Hematopoietic multipotent progenitor cell treated with erythropoietin and hydrocortisone succinate and interleukin-3 and kit ligand, for 8 days (in vitro differentiated cells): ENCODE measurements around the gene RAMP3.
"Not testable (repeated sequence)": the region's sequence is repeated elsewhere in the genome, so short reads cannot be mapped to it uniquely, and the experiment has no call there.

ENCODE experiments used
- DNase-seq: peaks from one replicate; pipeline ENCODE4 v3.0.0-alpha.2; 2015

Gene RAMP3, protein sequence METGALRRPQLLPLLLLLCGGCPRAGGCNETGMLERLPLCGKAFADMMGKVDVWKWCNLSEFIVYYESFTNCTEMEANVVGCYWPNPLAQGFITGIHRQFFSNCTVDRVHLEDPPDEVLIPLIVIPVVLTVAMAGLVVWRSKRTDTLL

DNA sequence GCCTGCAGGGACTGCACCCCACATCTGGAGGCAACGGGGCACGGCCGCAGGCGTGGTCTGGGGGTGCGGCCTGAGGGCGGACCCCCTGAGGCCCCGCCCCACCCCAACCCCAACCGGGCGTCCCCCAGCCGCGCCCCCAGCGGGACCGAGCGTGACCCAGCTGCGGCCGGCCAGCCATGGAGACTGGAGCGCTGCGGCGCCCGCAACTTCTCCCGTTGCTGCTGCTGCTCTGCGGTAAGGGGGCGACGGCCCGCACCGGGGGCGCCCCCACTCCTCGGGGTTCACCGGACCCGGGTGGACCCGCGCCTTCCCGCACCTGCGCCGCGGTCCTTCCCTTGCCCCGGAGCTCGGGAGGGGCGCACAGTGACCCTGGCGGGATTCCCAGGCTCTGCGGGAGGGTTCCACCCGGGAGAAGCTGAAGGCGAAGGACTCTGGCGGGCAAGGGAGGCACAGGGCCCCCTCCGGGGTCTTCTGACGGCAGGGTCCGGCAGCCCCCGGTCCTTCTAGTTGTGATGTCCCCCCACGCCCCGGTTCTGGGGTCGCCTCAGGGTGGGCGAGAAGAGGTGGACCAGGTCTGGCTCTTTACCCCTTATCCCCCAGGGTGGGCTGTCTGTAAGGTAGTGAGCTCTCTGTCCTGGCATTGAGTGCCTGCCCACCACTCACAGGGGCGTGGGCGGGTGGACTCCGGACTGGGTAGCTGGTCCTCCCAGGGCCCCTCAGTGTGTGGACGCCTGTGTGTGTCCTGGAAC, at the start of gene RAMP3:
Gene RAMP3 (plus strand): TSS at position 139 of the 749 bp plus-strand sequence. CDS start 38 bp downstream, at position 177.
- no peak for DNase-seq

DNA sequence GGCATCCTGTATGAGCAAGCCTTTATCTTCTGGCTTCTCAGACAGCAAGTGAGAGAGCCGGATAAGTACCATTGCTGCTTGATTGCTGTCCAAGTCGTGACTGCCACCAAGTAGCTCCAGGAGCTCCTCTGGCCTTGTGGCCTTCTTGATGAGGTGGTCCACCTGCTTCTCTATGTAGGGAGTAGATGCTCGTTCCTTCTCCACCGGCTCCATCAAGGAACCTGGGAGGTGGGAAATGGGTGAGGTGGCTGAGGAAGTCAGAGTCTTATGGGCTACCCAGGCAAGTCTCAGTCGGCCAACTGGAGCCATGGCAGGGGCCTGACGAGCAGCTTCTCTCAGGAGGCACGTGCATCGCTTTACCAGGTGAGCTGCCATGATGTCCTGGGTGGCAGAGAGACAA, 48.7 kb upstream of the RAMP3 start:
- DNase-seq, result no peak

DNA sequence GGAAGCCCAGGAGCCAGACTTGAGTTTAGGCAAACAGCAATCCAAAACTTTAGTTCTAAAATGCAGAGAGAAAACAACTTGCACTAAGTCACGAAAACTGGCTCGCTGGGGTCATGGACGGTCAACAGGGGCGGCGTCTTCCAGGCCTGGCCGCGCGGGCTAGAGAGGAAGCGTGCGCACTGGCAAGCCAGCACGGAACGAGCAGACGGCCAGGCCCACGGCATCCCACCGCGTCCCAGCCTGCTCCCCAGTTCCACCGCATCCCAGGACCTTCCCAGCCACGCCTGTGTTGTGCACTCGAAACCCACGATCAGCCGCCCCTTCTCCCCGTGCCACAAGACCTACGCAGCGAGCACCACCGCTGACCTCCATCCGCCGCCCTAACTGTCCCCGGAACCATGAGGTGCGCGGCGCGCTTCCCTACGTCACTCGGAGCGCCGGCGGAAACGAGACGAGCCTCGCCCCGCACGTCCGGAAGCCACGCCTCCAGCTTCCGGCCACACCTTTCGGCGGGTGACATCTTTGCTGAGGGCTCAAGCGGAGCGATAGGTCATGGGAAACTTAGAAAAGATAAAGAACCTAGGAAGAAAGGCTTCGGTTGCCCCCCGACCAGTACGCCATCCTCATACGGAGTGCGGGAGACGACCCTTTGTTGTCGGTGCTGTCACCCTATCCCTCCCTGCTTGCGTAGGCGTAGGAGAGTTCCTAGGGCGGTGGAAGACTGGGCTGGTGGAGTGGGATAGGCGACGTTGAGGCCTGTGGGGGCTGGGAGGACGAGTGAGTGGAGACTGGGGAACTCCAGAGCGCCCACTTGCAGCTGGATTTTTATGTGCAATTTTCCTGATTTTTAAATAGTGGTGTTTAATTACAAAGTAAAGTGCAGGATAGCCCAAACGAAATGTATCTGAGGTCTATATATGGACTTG, 46.0 kb upstream of the RAMP3 start, which contains the start of gene TBRG4:
Gene TBRG4 (minus strand): TSS at position 400 of the 926 bp plus-strand sequence. CDS start 2,460 bp downstream, outside the sequence.
- DNase-seq, result peak; percentile 97

DNA sequence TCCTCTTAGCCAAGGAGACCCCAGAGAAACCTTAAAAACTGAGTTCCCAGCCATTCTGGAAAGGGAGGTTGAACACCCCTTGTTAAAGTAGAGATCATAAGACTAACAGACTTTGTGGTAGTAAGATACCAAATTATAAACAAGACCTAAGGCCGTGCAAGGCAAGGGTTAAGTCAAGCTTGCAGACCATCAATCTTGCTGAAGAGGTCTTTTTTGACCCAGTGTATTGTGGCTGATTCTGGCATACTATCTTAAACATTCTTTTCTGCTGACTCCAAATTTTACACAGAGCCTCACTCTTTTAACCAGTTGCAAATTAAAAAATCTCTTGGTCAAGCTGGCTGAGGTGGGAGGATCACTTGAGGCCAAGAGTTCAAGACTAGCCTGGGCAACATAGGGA, 44.9 kb upstream of the RAMP3 start:
- DNase-seq, result no peak

DNA sequence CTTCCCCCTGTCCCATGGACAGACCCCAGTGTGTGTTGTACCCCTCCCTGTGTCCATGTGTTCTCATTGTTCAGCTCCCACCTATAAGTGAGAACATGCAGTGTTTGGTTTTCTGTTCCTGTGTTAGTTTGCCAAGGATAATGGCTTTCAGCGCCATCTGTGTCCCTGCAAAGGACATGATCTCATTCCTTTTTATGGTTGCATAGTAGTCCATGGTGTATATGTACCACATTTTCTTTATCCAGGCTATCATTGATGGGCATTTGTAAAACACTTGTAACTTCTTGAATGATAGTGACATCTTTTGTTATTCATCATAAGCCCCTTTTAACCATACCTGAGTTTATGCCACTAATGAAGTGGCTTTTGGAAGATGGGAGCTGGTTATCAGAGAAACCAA, 43.3 kb upstream of the RAMP3 start:
- DNase-seq, result not testable (repeated sequence)

DNA sequence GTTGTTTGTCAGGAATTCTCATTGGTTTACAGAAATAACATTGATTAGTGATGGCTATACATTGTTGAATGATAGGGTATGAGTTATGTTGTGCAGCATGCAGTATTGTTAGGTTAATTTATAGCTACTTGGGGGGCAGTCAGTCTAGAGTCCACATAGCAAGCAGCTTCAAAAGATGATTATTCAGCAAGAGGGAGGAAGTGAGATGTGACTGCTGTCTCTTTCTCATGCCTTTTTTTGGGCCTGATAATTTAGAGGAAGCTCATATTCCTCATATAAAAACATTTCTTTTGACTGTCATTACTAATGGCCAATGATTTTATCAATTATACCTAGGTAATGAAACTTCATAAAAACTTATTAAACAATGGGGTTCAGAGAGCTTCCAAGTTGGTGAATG, 42.7 kb upstream of the RAMP3 start:
- DNase-seq, result no peak

DNA sequence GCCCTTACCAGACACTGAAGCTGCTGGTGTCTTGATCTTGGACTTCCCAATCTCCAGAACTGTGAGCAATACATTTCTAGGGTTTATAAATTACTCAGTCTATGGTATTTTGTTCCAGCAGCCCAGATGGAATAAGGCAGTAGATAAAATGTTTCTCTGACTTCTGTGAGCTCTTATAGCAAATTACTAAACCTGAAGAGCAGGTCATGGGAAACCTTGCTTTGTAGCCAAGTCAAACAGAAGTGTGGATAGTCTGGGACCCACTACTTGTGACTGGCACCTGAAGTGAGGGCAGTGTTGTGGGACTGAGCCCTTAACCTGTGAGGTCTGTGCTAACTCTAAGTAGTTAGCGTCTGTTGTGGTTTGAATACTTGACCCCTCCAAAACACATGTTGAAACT, 41.5 kb upstream of the RAMP3 start:
- no peak for DNase-seq

DNA sequence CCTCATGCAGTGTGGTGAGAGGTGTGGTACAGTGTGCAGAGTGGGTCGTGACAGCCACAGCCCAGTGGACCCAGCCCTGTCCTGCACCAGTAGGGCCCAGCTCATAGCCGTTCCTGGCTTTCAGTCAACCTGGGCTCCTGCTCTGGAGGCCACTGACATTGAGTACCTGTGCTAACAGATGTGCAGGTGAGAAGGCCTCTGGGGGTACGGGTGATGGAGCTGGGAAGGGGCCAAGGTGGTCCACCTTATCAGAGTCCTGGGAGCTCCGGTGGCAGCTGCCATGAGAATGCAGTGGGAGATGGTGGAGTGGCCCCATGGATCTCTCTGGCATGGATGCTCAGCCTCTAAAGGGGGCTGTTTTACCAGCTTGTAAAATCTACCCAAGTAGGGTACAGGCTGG, 40.0 kb upstream of the RAMP3 start:
- DNase-seq, result no peak

DNA sequence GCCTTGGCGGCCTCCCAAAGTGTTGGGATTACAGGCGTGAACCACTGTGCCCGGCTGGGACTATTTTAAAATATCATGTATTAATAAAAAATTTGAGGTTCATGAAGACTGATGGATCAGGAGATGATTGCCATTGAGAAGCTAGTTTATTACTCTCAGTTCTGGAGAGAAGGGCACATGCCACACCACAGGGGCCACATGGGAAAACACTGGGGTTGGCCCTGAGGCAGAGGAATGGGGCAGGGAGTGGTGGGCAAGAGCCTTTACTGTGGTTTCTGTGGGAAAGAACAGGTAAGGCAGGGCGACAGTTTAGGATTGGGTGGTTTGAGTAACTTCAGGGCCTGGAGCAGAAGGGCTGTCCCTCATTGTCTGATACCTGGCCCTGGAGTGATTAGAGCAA, 39.3 kb upstream of the RAMP3 start:
- no peak for DNase-seq

DNA sequence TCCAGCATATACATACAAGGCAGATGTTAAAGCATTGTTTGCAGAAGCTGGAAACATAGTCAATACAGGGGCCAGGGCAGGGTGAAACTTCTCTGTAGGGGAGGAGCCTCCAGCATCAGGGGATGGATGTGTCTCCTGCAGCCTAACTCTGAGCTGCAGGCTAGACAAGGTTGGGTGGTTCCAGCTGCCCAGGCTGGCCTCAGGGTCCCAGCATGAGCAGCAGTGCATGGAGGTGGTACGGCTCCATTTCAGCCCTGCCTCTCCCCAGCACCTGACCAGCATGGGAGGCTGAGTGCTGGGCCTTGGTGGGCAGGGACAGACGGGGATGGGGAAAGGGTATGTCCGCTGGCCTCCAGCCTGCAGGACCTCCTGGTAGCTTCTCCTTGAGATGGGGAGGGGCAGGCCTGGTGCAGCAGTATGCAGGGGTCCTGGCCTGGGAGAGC, 38.7 kb upstream of the RAMP3 start:
- no peak for DNase-seq

DNA sequence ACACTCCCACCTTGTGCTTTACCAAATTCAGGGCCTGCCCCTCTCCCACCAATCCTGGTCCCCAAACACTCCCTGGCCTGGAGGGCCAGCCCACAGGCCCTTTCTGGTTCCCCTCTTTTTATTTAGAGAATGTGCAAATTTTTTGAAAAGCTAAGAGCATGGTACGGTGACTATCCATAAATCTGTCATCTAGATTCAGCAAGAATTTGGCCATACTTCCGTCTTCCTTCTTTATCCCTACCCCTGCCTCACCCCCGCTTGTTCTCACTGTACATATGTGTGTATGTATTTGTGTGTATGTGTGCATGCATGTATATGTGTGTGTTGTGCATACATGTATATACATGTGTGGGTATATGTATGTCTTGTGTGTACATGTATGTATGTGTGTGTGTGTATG, 38.0 kb upstream of the RAMP3 start:
- no peak for DNase-seq

DNA sequence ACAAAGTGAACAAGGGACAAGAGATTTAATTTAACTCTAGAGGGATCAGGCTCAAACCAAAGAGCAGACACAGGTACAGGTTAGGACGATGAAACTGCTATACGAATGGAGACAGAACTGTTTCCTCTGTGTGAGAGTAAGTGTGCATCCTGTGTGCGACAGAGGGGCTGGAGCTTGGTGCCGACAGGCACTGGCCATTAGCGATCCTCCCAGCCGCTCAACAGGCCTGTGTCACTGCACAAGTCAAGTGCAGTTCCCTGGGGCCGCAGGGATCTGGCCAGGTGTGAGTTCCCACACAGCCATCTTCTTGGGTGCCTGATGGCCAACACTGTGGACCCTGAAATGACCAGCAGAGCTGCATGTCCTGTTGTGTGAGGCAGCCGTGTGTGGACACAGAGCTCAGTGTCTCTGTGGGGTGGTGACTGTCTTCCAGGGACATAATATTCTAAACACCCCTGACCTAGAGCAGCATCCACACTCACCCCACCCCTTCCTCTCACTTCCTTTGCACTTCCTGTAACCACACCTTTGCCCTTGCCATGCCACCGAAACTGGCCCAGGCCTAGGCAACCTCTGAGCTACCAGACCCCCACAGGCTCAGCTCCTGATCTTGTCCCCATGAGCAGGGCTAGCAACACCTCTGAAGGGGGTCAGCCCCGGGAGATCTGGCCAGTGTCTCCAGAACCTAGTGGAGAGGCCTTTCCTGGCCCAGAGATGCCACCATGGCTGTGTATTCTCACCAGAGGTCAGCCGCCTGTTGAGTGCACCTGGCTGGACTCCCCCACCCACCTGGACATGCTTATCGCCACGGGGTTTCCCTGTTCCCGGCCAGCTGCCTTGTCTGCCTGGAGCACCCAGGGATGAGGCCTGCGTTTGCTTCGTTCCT, 34.4 kb upstream of the RAMP3 start:
- no peak for DNase-seq

DNA sequence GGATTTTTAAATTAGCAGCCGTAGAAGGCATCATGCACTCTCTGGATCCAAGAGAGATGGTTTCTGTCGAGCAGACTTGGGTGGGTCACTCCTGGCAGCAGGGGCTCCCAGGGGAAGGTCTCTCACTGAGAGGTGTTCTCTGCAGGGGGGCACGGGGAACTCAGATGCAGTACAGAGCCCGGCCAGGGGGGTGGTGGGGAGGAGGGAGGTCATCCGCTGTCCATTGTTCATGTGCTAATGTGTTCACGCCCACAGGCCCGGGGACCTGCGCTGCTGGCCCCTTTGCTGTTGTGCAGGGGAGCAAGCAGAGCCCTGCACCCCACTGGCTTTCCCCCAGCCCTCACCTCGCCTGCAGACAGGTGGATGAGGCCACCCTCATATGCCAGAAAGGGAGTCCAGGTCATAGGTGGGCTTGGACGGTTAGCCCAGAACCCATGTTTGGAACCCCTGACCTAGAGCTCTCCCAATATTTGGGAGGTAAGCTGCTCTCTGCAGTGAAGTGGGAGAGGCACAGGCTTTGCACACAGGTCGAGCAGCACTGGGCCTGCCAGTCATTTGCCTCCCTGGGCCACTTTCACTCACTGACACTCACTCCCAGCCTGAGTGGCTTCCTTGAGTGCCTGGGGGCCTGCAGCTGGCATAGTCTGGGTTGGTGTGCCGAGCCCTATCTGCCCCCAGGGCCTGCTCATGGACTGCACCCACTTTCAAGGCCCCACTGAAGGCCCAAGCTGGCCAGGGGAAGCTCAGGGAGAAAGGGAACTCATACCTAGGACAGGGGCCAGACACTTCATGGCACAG, 33.5 kb upstream of the RAMP3 start:
- no peak for DNase-seq

DNA sequence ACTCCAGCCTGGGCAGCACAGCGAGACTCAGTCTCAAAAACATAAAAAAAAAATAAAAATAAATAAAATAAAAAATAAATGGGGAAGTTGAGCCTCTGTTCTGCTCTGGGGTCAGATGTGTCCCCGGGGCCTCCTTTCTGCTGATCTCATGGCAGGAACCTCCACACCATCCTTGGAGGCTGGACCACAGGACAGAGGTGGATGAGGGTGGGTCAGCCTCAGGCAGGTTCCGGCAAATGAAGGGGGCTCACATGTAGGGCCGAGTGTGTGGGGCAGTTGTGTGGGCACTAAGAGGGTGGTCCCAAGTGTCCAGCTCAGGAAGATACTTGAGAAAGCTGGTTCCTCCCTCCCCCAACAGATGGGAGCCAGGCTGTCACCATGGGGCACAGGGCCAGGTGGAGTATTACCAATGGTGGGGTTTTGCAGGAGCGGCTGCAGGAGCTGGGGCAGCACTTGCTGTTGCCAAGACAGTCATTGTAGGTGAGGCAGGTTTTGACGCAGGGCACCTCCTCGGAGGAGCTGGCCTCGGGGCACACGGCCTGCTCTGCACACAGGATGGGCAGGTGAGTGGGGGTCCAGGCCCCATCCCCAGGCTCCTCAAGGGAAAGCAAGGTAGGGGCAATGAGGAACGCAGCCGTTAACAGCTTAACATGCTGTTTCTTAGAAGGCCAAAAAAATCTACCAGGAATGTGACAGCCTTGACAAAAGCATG, 32.2 kb upstream of the RAMP3 start:
- no peak for DNase-seq

DNA sequence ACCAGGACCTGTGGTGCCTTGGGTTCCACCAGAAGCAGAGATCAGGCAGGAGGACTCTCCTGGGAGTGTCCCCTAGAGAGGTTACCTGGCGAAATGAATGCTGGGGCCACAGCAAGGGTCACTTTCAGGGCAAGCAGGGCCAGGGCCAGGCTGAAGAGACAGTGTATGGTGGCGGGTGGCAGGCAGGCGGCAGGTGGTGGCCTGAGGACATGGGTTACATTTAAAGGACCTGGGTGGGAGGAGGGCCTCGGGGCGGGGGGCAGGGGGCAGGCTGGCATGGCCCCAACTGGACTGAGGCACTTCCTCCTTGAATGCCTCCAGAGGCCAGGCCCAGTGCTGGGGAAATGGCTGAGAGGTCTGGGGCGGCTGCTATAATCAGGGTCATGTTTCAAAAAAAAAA, 31.4 kb upstream of the RAMP3 start:
- DNase-seq, result no peak

DNA sequence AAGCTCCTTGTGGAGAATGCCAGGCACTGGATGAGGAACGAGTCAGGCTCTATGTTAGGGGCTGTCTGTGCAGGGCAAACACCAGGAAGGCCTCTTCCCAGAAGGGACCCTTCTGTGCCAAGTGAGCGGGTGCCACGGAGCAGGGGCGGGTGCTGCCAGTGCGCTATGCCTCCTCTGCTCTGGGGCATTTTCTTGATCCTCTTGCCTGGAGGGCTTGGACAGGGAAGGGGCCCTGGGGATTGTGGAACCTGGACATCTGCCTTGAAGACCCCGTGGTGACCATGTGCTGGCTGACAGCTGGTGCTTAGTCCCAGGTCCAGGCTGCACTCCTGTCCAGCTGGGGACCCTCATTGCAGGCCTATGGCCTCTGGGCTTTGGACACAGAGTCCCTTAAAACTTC, 30.7 kb upstream of the RAMP3 start:
- DNase-seq, result no peak

DNA sequence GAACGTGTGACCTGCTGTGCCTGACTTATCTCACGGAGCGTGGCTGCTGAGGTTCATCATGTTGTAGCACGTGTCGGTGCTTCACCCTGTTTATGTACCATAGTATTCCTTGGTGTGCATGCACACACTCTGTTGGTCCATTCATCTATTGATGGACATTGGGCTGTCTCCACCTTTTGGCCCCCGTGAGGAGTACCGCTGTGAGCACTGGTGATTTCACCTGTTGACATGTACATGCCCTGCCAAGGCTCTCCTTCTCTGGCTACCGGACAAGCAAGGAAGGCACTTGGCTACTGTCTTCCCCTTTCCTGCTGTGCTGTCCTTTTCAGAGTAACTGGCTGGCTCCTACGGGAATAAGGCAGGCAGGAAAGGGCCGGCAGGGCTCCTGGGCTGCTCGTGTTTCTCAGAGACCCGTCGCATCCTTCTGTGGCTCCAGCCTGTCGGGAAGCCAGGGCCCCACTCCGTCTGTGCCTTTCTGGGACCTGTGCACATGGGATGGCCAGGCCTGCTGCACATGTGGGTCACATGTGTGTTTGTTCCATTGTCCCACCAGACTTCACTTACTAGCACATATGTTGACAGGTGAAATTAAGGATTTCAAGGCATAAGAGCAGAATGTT, 28.3 kb upstream of the RAMP3 start:
- no peak for DNase-seq

DNA sequence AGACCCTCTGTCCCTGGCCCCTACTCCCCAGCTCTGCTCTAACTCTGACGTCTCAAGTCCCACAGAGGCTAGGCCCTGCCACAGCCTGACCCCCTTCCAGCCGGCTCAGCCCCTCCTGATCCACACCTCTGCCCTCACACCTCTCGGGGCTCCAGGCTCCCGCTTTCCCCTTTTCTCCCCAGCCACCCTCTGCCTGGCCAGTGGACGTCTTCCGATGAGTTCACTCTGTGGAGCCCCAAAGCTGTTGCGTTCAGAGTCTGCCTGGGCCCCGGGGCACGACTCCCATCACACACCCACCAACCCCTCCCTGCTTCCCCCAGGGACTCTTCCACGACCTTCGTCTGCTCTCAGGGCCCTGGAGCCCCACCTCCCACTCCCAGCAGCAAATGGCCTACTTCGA, 27.7 kb upstream of the RAMP3 start:
- DNase-seq, result no peak

DNA sequence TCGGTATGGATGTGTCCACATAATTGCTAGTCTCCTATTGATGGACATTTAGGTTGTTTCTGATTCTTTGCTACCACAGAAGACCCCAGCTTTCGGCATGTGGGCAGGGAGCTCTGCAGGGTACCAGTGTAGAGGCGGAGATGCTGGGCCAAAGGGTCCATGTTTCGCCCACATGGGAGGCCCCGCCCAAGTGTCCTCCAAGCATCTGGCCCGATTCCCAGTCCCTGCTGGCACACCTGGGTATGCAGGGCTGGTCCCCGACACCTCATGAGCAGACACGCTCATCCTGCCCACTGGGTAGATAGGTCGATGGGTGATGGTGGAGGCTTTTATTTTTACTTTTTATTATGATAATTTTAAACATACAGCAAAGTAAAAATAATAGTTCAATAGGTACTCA, 26.7 kb upstream of the RAMP3 start:
- DNase-seq, result no peak

DNA sequence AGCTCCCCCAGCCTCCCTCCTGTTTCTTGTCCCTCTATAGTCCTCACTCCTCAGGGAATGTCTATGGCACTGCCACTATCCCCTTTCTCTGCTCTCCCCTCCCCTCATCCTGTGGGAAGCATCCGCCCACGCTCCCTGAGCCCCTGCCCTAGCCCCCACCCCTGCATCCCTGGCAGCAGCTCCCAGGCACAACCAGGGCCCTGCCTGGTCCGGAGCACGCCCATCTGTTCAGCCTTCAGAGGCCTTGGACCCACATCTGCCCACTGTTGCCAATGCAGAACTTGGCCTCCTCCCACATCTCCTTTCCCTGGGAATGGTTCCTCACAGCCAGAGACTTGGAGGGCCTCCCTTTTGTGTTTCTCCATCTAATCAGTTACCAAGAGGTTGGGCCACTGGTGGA, 25.7 kb upstream of the RAMP3 start:
- DNase-seq, result no peak
